ENCODE data around the gene PAK1IP1.
"Not testable (repeated sequence)": the region's sequence is repeated elsewhere in the genome, so short reads cannot be mapped to it uniquely, and the experiment has no call there.

- TF ChIP-seq CTCF (IDR thresholded peaks at IDR 0.05; ENCODE audit: extremely low read depth in 1 of 2, insufficient read depth in 1 of 2, low read depth in 1 of 2, low read length in 2 of 2); POLR2A (IDR thresholded peaks at IDR 0.05; ENCODE audit: low read depth, low read length); EZH2 (IDR thresholded peaks at IDR 0.05; ENCODE audit: borderline replicate concordance, low read depth, low read length, severe bottlenecking); MYC (IDR thresholded peaks at IDR 0.05; ENCODE audit: low read depth, low read length); POLR2AphosphoS5 (IDR thresholded peaks at IDR 0.05; ENCODE audit: insufficient read depth, low read depth, low read length); GATA2 (IDR thresholded peaks at IDR 0.05; ENCODE audit: insufficient read depth, insufficient read length, low read depth, low read length); JUN (IDR thresholded peaks at IDR 0.05; ENCODE audit: borderline replicate concordance, insufficient read depth, insufficient read length, low read depth): not testable (repeated sequence)
Observed at GRCh38 chr6:10741643-10742042, 46.9 kb downstream of the PAK1IP1 start.

Measured in endothelial cell of umbilical vein (primary cell).